Lung (tissue), 12 donors: ENCODE results near the gene FRS2. TPM values are rescaled to one million over a fixed set of nuclear protein-coding genes. Genes with fewer than 3 reads are reported as not detected.
"Not testable (repeated sequence)": the region's sequence is repeated elsewhere in the genome, so short reads cannot be mapped to it uniquely, and the experiment has no call there.

Experiments used
- ATAC-seq: fragments of 200-7000 bp; cut with Tn5 transposase; one replicate; pipeline ENCODE4 v1.9.1; 2020; ENCODE audit warnings: moderate number of reproducible peaks; ENCODE audit not compliant: insufficient read depth, low FRiP score
- DNase-seq, 3 donors: peaks; one replicate each; pipeline ENCODE4 v3.0.0-alpha.2; 2013 to 2017
- H3K27ac ChIP-seq, 2 donors: one replicate each; pipeline ENCODE4 v1.5.1; 2013; ENCODE audit warnings: mild to moderate bottlenecking in 2 of 2, moderate library complexity in 2 of 2, control low read depth in 1 of 2, inconsistent platforms in 1 of 2, low read depth in 1 of 2, low read length in 1 of 2
- H3K27me3 ChIP-seq, 3 donors: one replicate each; pipeline ENCODE4 v1.5.1; 2013; ENCODE audit warnings: low read length in 2 of 3; ENCODE audit not compliant: control insufficient read depth in 3 of 3, insufficient read depth in 3 of 3
- H3K36me3 ChIP-seq, 4 donors: one replicate each; pipeline ENCODE4 v1.5.1; 2013; ENCODE audit warnings: low read length in 4 of 4, mild to moderate bottlenecking in 1 of 4, moderate library complexity in 1 of 4; ENCODE audit not compliant: control insufficient read depth in 4 of 4, insufficient read depth in 4 of 4
- H3K4me1 ChIP-seq, 5 donors: one replicate each; pipeline ENCODE4 v1.5.1; 2013; ENCODE audit warnings: low read length in 5 of 5, mild to moderate bottlenecking in 2 of 5, moderate library complexity in 1 of 5; ENCODE audit not compliant: control insufficient read depth in 5 of 5, insufficient read depth in 5 of 5
- H3K4me3 ChIP-seq: one replicate; pipeline ENCODE4 v1.5.1; 2013; ENCODE audit warnings: mild to moderate bottlenecking, control low read depth, moderate library complexity
- H3K9ac ChIP-seq, 2 donors: one replicate each; pipeline ENCODE4 v1.5.1; 2013; ENCODE audit warnings: low read length in 2 of 2, control low read depth in 1 of 2; ENCODE audit not compliant: insufficient read depth in 1 of 2
- H3K9me3 ChIP-seq, 4 donors: one replicate each; pipeline ENCODE4 v1.5.1; 2013; ENCODE audit warnings: low read length in 3 of 4, mild to moderate bottlenecking in 1 of 4, moderate library complexity in 1 of 4; ENCODE audit not compliant: control insufficient read depth in 4 of 4, insufficient read depth in 3 of 4
- WGBS, 2 donors: extraction: QIAGEN DNeasy Blood & Tissue Kit; methylation state at CpG; one replicate each; pipeline ENCODE4 v1.1.7; 2013; 5-methylcytosine and 5-hydroxymethylcytosine counted together
- polyA plus RNA-seq, 2 donors: library from polyadenylated mRNA; stranded (reverse); fragments of 200-250 nt; gene quantifications; one replicate each; pipeline ENCODE4 v1.2.1, GENCODE V29; 2013
- total RNA-seq, 2 donors: library from RNA; depleted of rRNA in 1 of 2; stranded (reverse); fragments of >200 nt in 1 of 2; gene quantifications; one replicate each; pipeline ENCODE4 v1.2.1, GENCODE V29; 2014 to 2021
- TF ChIP-seq, protein P1 (sequence below): IDR thresholded peaks from 2 replicates; pipeline ENCODE4 v1.5.1; 2012; ENCODE audit warnings: mild to moderate bottlenecking; ENCODE audit errors: control extremely low read depth, extremely low read depth
- donor health status: control.
- donor health status: control.
- donor health status: Bipolar disorder and iron deficiency.
- donor health status: healthy.
- donor health status: DM: yes; HTN: yes; CAD: no.

FRS2 gene
- total and polyA plus RNA-seq, 4 donors: 4.7 to 66.7 (median 20.1) TPM

DNA sequence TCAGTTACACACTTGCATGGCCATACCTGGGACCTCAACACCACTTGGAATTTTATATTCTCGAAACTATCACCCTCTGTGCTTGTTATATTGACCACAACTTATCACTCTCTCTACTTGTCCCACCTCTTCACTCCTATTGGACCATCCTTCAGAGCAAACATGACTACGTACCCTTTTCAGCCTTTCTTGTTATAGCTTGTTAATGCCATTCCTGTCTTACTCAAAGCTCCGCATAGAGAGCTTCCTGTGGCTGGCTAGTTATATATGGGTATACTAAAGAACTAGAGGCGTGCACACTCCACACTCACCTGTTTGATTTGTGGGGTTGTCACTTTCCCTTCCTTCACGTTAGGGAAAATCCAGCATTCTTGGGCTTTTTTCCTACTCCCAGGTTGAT is 26.3 kb upstream of the FRS2 start:
- H3K27me3 ChIP-seq: no peaks in the 10 kb centered on the region
- WGBS, 2 donors: 86 to 89% methylated on average over 5 of the region's 5 CpGs
- no peak overlapping the region for H3K9ac ChIP-seq
- H3K27ac ChIP-seq: no peak overlapping the region
- no peak for ATAC-seq
- TF ChIP-seq, protein P1, sequence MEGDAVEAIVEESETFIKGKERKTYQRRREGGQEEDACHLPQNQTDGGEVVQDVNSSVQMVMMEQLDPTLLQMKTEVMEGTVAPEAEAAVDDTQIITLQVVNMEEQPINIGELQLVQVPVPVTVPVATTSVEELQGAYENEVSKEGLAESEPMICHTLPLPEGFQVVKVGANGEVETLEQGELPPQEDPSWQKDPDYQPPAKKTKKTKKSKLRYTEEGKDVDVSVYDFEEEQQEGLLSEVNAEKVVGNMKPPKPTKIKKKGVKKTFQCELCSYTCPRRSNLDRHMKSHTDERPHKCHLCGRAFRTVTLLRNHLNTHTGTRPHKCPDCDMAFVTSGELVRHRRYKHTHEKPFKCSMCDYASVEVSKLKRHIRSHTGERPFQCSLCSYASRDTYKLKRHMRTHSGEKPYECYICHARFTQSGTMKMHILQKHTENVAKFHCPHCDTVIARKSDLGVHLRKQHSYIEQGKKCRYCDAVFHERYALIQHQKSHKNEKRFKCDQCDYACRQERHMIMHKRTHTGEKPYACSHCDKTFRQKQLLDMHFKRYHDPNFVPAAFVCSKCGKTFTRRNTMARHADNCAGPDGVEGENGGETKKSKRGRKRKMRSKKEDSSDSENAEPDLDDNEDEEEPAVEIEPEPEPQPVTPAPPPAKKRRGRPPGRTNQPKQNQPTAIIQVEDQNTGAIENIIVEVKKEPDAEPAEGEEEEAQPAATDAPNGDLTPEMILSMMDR: no peak
- DNase-seq: no peak
- peaks cover 0 to 11% (median 0%) of the 10 kb centered on the region in 5 donors for H3K4me1 ChIP-seq
- H3K9me3 ChIP-seq: no peaks in the 10 kb centered on the region
- no peak overlapping the region for H3K4me3 ChIP-seq
- no peaks in the 10 kb centered on the region for H3K36me3 ChIP-seq

DNA sequence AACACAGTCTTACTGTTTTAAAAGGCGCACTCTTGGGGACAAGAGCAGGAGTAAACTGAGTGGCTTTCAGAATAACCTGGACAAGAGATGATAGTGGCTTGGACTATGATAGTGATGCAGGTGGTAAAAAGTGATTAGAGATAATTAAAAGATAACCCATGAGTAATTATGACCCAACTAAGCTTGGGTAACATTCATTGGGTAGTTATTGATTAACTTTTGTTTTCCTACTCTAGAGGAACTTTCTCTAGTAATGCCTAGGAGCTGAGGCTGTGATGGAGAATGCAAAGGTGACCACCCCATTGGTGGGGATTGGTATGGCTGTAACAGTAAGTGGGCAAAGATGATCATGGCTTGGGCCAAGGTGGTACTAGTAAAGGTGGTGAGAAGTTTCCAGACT is 22.3 kb upstream of the FRS2 start:
- Histone ChIP-seq H3K27me3 (no peaks in the 10 kb centered on the region), H3K4me3 (no peak overlapping the region), H3K9ac (no peak overlapping the region), H3K4me1 (no peaks in the 10 kb centered on the region), H3K27ac (no peak overlapping the region), H3K36me3 (no peaks in the 10 kb centered on the region), H3K9me3 (no peaks in the 10 kb centered on the region)
- ATAC-seq (no peak), DNase-seq (no peak)
- WGBS, 2 donors: 97% methylated on average over 1 of the region's 1 CpG
- TF ChIP-seq, protein P1: no peak

DNA sequence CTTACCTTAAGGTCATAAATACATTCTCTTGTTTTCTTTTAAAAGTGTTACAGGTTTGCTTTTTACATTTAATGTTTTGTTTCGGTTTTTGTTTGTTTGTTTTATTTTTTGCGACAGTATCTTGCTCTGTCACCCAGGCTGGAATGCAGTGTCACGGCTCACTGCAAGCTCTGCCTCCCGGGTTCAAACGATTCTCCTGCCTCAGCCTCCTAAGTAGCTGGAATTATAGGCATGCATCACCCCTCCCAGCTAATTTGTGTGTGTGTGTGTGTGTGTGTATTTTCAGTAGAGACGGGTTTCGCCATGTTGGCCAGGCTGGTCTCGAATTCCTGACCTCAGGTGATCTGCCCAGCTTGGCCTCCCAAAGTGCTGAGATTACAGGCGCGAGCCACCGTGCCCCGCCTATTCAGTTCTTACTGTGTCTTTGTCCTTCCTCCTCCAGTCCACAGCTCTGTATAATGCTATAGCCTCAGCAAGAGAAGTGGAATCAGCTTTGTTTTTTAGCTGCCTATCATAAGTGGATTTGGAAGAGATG is 17.5 kb upstream of the FRS2 start:
- ATAC-seq, H3K4me3 ChIP-seq, H3K9ac ChIP-seq, DNase-seq, H3K36me3 ChIP-seq, H3K9me3 ChIP-seq, H3K27me3 ChIP-seq, H3K4me1 ChIP-seq, H3K27ac ChIP-seq: not testable (repeated sequence)
- WGBS, 2 donors: 92 to 95% methylated on average over 12 of the region's 12 CpGs

DNA sequence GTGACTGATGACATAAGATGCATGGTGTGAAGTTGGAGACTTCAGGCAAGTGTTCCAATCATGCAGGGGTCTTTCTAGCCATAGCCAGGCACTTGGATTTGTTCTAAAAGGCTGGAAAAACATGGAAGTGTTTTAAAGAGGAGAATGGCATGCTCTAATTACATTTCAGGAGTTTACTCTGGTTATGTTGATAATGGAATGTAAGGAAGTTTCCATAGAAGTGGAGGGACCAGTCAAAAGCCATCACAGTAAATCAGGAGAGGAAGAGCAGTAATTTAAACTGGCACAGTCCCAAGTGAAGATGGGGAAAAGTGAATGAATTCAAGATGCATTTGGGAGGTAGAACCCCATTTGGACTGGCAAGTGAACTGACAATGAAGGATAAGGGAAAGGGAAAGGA is 13.9 kb upstream of the FRS2 start:
- no peak overlapping the region for H3K9ac ChIP-seq
- no peak overlapping the region for H3K27ac ChIP-seq
- ATAC-seq (no peak), DNase-seq (no peak)
- no peaks in the 10 kb centered on the region for H3K36me3 ChIP-seq
- H3K4me1 ChIP-seq: no peaks in the 10 kb centered on the region
- no peaks in the 10 kb centered on the region for H3K9me3 ChIP-seq
- TF ChIP-seq, protein P1: no peak
- H3K4me3 ChIP-seq: no peak overlapping the region
- H3K27me3 ChIP-seq: no peaks in the 10 kb centered on the region
